HEK293 (cell line): ENCODE data around the gene ARFGEF2.

Experiments used
- YY1 ChIP-seq: fragments of 450-650 bp; formaldehyde crosslinking; IDR thresholded peaks from 2 replicates; pipeline ENCODE4 v1.5.1; 2018; ENCODE audit warnings: missing biosample characterization, missing genetic modification characterization
- ZBTB7A ChIP-seq: fragments of 450-650 bp; formaldehyde crosslinking; IDR thresholded peaks from 2 replicates; pipeline ENCODE4 v1.5.1; 2016; ENCODE audit warnings: low read depth, missing biosample characterization, missing genetic modification characterization
- ZNF239 ChIP-seq: fragments of 450-650 bp; formaldehyde crosslinking; IDR thresholded peaks from 2 replicates; pipeline ENCODE4 v1.5.1; 2016; ENCODE audit warnings: missing biosample characterization, missing genetic modification characterization
- ZNF404 ChIP-seq: fragments of 450-650 bp; formaldehyde crosslinking; IDR thresholded peaks from 2 replicates; pipeline ENCODE4 v1.5.1; 2017; ENCODE audit warnings: missing biosample characterization, missing genetic modification characterization
- TF ChIP-seq, protein P1 (sequence below): fragments of 450-650 bp; formaldehyde crosslinking; IDR thresholded peaks from 2 replicates; pipeline ENCODE4 v1.5.1; 2016; ENCODE audit warnings: missing biosample characterization, missing genetic modification characterization
- TF ChIP-seq, protein P2 (sequence below): fragments of 450-650 bp; formaldehyde crosslinking; IDR thresholded peaks from 2 replicates; pipeline ENCODE4 v1.5.1; 2016; ENCODE audit warnings: missing biosample characterization, missing genetic modification characterization

DNA sequence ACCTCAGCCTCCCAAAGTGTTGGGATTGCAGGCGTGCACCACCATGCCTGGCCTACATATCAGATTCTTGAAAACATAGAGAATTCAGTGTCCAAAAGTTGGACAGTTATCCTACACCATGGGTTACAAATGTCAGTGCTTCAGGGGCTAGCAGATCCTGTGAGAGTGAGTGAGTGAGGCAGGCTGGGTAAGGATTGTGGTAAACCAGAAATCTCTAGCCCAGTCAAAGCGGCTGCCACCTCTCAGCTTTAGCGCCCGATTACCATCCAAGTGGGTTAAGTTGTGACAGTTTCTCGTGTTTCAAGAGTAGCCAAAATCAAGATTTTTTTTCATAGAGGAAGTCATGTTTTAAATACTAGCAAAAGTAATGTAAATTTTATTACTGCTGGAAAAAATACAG, 102.7 kb downstream of the ARFGEF2 start:
- no peak for TF ChIP-seq ZBTB7A (tag by site-specific recombination)
- TF ChIP-seq YY1 = no peak
- TF ChIP-seq ZNF404 (tag by site-specific recombination) = no peak
- TF ChIP-seq, protein P1, sequence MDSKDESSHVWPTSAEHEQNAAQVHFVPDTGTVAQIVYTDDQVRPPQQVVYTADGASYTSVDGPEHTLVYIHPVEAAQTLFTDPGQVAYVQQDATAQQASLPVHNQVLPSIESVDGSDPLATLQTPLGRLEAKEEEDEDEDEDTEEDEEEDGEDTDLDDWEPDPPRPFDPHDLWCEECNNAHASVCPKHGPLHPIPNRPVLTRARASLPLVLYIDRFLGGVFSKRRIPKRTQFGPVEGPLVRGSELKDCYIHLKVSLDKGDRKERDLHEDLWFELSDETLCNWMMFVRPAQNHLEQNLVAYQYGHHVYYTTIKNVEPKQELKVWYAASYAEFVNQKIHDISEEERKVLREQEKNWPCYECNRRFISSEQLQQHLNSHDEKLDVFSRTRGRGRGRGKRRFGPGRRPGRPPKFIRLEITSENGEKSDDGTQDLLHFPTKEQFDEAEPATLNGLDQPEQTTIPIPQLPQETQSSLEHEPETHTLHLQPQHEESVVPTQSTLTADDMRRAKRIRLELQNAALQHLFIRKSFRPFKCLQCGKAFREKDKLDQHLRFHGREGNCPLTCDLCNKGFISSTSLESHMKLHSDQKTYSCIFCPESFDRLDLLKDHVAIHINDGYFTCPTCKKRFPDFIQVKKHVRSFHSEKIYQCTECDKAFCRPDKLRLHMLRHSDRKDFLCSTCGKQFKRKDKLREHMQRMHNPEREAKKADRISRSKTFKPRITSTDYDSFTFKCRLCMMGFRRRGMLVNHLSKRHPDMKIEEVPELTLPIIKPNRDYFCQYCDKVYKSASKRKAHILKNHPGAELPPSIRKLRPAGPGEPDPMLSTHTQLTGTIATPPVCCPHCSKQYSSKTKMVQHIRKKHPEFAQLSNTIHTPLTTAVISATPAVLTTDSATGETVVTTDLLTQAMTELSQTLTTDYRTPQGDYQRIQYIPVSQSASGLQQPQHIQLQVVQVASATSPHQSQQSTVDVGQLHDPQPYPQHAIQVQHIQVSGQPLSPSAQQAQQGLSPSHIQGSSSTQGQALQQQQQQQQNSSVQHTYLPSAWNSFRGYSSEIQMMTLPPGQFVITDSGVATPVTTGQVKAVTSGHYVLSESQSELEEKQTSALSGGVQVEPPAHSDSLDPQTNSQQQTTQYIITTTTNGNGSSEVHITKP = no peak
- TF ChIP-seq, protein P2, sequence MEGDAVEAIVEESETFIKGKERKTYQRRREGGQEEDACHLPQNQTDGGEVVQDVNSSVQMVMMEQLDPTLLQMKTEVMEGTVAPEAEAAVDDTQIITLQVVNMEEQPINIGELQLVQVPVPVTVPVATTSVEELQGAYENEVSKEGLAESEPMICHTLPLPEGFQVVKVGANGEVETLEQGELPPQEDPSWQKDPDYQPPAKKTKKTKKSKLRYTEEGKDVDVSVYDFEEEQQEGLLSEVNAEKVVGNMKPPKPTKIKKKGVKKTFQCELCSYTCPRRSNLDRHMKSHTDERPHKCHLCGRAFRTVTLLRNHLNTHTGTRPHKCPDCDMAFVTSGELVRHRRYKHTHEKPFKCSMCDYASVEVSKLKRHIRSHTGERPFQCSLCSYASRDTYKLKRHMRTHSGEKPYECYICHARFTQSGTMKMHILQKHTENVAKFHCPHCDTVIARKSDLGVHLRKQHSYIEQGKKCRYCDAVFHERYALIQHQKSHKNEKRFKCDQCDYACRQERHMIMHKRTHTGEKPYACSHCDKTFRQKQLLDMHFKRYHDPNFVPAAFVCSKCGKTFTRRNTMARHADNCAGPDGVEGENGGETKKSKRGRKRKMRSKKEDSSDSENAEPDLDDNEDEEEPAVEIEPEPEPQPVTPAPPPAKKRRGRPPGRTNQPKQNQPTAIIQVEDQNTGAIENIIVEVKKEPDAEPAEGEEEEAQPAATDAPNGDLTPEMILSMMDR (tag by site-specific recombination) = no peak
- TF ChIP-seq ZNF239 (tag by site-specific recombination) = no peak
